Globus pallidus (tissue), 1 donor: ENCODE measurements around the gene GNPTAB.
A peak's percentile ranks its signal among the peaks of the same experiment; 100 is the strongest.
"Not testable (repeated sequence)": the region's sequence is repeated elsewhere in the genome, so short reads cannot be mapped to it uniquely, and the experiment has no call there.

Experiments used
- DNase-seq: peaks from one replicate; pipeline ENCODE4 v3.0.0-alpha.2; 2015; ENCODE audit warnings: low spot score

Gene GNPTAB

GRCh38 chr12:101852998-101853397 lies 22.2 kb upstream of the GNPTAB start:
- no peak for DNase-seq

GRCh38 chr12:101850199-101850598 lies 19.4 kb upstream of the GNPTAB start:
- DNase-seq, result no peak

GRCh38 chr12:101847325-101847724 lies 16.6 kb upstream of the GNPTAB start:
- DNase-seq, result no peak

GRCh38 chr12:101845137-101845711 lies 14.5 kb upstream of the GNPTAB start:
- no peak for DNase-seq

GRCh38 chr12:101841069-101841468 lies 10.3 kb upstream of the GNPTAB start:
- DNase-seq, result no peak

- peak; percentile 63 for DNase-seq
Measured at GRCh38 chr12:101839324-101840283, 8.8 kb upstream of the GNPTAB start.

GRCh38 chr12:101838628-101839323 lies 8.0 kb upstream of the GNPTAB start:
- no peak for DNase-seq

GRCh38 chr12:101832030-101832429 lies 1.3 kb upstream of the GNPTAB start:
- no peak for DNase-seq

- no peak for DNase-seq
Measured at GRCh38 chr12:101829639-101830366, 956 bp downstream of the GNPTAB start.

GRCh38 chr12:101828463-101829196 lies 2.1 kb downstream of the GNPTAB start:
- DNase-seq, result no peak

- DNase-seq, result no peak
Measured at GRCh38 chr12:101826766-101827368, 3.9 kb downstream of the GNPTAB start.

GRCh38 chr12:101824831-101825230 lies 5.9 kb downstream of the GNPTAB start:
- no peak for DNase-seq

- DNase-seq, result peak; percentile 74
Measured at GRCh38 chr12:101823891-101824290, 6.9 kb downstream of the GNPTAB start.

- DNase-seq, result no peak
Measured at GRCh38 chr12:101823039-101823438, 7.7 kb downstream of the GNPTAB start.

- no peak for DNase-seq
Measured at GRCh38 chr12:101819467-101819866, 11.3 kb downstream of the GNPTAB start.

- DNase-seq, result not testable (repeated sequence)
Measured at GRCh38 chr12:101818689-101819088, 12.1 kb downstream of the GNPTAB start.

- DNase-seq, result no peak
Measured at GRCh38 chr12:101813117-101813516, 17.6 kb downstream of the GNPTAB start.

GRCh38 chr12:101812716-101813115 lies 18.0 kb downstream of the GNPTAB start:
- not testable (repeated sequence) for DNase-seq

- not testable (repeated sequence) for DNase-seq
Measured at GRCh38 chr12:101811342-101811741, 19.4 kb downstream of the GNPTAB start.

- DNase-seq, result no peak
Measured at GRCh38 chr12:101809208-101809607, 21.6 kb downstream of the GNPTAB start.

- DNase-seq, result no peak
Measured at GRCh38 chr12:101806265-101806664, 24.5 kb downstream of the GNPTAB start.
